SKM-1 treated with dmso at 0.1 percent for 144 hours (cell line): ENCODE results near the gene GTF3C5.
"Not testable (repeated sequence)": the region's sequence is repeated elsewhere in the genome, so short reads cannot be mapped to it uniquely, and the experiment has no call there.

Experiments used
- DNase-seq: peaks from one replicate; lab custom pipeline; 2025; ENCODE audit not compliant: unreplicated experiment; lab: John Stamatoyannopoulos, UW

Gene GTF3C5, protein sequence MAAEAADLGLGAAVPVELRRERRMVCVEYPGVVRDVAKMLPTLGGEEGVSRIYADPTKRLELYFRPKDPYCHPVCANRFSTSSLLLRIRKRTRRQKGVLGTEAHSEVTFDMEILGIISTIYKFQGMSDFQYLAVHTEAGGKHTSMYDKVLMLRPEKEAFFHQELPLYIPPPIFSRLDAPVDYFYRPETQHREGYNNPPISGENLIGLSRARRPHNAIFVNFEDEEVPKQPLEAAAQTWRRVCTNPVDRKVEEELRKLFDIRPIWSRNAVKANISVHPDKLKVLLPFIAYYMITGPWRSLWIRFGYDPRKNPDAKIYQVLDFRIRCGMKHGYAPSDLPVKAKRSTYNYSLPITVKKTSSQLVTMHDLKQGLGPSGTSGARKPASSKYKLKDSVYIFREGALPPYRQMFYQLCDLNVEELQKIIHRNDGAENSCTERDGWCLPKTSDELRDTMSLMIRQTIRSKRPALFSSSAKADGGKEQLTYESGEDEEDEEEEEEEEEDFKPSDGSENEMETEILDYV

GRCh38 chr9:133030317-133031129, at the start of gene GTF3C5:
TSS of gene GTF3C5 (plus strand) at chr9:133030997. CDS start at chr9:133031012, 15 bp downstream.
- DNase-seq: peak; percentile 100

DNA sequence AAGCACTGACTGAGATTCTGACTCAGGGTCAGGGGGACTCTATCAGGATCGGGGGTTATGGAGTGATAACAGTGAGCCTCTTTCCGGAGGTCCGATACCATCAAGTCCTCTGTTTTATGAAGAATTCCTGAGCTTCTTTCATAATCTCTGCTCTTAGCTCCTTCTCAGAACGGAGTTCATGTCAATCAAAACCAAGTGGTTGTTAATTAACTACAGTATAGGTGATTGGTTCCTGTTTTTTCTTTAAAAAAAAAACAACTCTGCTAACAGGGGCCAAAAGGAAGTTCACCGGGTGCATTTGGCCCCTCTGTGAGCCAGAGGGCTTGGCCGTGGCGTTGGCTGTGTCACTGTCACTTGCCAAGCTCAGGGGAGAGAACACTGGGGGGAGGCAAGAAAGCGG, 48.3 kb upstream of the GTF3C5 start:
- peak; percentile 38 for DNase-seq

GRCh38 chr9:132983491-132984201, 47.2 kb upstream of the GTF3C5 start:
- no peak for DNase-seq

- no peak for DNase-seq
Measured at GRCh38 chr9:132984202-132985070, 46.4 kb upstream of the GTF3C5 start.

GRCh38 chr9:132985071-132985350, 45.8 kb upstream of the GTF3C5 start:
- no peak for DNase-seq

DNA sequence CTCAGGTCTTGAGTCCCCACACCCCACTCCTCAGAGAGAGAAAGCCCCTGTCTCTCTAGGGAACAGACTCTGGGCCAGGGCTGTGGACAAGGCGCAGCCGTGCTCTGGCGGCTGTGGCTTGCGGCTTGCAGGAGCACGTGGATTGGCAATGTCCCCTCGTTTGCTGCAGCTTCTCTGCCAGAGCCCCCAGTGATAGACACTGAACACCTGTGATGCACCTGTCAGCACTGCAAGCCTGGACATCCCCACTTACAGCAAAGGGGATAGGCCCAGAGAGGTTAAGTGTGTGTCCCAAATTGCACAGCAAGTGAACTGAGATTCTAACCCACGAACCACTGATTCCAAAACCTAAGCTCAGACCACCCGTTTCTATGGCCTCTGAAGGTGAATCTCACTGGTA, 45.3 kb upstream of the GTF3C5 start:
- DNase-seq: no peak

GRCh38 chr9:132986114-132986513, 44.7 kb upstream of the GTF3C5 start:
- no peak for DNase-seq

- DNase-seq: no peak
Measured at GRCh38 chr9:132986640-132987620, 43.9 kb upstream of the GTF3C5 start.

GRCh38 chr9:132988244-132989013, 42.4 kb upstream of the GTF3C5 start:
- no peak for DNase-seq

GRCh38 chr9:132989014-132989310, 41.8 kb upstream of the GTF3C5 start:
- no peak for DNase-seq

DNA sequence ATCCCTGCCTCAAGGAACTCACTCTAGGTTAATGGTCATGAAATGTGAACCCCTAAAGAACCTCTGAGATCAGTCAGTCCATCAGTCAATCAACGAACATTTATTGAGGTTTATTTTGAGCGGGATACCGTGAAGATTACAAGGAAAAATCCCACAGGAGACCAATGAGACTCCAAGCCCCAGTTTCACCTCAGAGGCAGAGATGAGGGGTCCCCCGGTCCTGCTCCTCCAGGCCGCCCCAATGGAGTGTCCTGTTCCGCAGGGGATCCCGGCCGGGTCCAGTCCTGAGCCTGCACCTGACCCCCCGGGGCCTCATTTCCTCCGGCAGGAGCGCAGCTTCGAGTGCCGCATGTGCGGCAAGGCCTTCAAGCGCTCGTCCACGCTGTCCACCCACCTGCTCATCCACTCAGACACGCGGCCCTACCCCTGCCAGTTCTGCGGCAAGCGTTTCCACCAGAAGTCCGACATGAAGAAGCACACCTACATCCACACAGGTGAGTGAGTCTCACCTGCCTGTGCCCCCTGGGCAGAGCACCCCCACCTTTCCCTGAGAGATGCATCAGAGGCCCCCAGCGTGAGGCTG, 41.3 kb upstream of the GTF3C5 start:
- no peak for DNase-seq

- DNase-seq: not testable (repeated sequence)
Measured at GRCh38 chr9:132989998-132990557, 40.7 kb upstream of the GTF3C5 start.

DNA sequence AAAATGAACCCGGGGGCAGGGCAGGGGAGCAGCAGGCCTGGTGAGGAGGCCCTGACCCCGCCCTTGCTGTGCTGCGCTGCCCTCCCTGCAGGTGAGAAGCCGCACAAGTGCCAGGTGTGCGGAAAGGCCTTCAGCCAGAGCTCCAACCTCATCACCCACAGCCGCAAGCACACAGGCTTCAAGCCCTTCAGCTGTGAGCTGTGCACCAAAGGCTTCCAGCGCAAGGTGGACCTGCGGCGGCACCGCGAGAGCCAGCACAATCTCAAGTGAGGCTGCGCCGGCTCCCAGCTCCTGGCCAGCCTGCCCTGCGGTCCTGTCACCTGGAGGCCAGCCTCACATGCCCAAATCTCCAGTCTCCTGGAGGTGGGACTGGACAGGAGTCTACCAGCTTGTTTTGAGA, 40.0 kb upstream of the GTF3C5 start:
- no peak for DNase-seq

DNA sequence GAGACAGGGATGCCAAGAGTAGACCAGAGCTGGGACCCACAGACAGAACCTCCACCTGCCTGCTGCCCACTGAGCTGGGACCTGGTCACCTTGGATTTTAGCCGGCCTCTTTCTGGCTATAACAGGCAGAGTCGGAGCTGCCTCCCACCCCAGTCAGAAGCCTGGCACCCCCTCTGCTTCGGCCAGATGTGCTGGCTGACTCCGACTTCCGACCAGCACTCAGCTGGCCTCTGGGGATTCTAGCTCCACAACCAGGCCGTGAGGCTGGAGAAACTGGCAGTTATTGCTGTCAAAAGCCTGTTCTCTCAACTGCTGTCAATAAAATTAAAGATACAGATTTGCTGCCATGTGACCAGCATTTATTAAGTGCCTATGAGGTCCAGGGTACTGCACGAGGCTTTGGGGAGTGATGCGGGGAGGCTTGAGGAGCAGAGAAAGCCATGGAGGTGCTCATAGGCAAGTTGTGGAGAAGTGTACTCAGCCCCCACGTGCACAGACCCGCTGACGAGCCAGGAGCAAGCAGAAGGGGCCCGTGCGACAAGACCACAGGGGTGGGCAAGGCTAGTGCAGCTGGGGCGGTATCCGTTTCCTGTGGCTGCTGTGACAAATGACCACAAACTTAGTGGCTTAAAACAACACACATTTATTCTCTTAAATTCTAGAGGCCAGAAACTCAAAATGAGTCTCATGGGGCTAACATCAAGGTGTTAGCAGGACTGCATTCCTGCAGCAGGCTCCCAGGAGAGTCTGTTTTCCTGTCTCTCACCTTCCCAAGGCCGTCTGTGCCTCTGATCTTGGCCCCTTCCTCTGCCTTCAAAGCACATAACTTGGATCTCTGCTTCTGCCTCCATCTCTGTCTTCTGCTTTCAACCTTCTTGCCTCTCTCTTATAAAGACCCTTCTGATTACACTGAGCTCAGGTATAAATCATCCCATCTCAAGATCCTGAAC, 39.2 kb upstream of the GTF3C5 start:
- DNase-seq: no peak

- DNase-seq: no peak
Measured at GRCh38 chr9:132993511-132993939, 37.3 kb upstream of the GTF3C5 start.

GRCh38 chr9:132994410-132995120, 36.2 kb upstream of the GTF3C5 start:
- no peak for DNase-seq

DNA sequence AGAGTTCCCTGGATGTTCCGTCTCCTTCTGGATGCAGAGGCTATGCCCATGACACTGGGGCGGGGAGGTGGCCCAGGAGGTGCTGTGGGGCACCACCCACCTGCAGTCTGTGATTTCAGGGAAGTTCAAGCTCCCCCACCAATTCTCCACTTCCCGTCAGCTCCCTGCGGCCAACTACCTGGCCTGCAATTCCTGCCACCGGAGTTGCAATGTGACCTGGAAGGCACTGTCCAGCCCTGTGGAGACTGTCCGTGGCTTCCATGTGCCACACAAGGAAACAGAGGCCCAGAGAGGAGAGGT, 35.7 kb upstream of the GTF3C5 start:
- no peak for DNase-seq
